Left ventricle myocardium inferior (tissue), 1 donor: Measurements from ENCODE around the gene TMEM232. TPM values are rescaled to one million over a fixed set of nuclear protein-coding genes. Genes with fewer than 3 reads are reported as not detected.

Experiments used
- DNase-seq: peaks from one replicate; pipeline ENCODE4 v3.0.0-alpha.2; 2020
- H3K27ac ChIP-seq: fragments of 200-600 bp; replicated peaks from 2 replicates; pipeline ENCODE4 v1.8.0; 2021
- H3K27me3 ChIP-seq: fragments of 200-600 bp; 2 replicates; pipeline ENCODE4 v1.8.0; 2021; ENCODE audit warnings: low read depth
- H3K36me3 ChIP-seq: fragments of 200-600 bp; 2 replicates; pipeline ENCODE4 v1.8.0; 2021
- H3K4me1 ChIP-seq: fragments of 200-600 bp; 2 replicates; pipeline ENCODE4 v1.8.0; 2021
- H3K4me3 ChIP-seq: fragments of 200-600 bp; 2 replicates; pipeline ENCODE4 v1.8.0; 2021; ENCODE audit warnings: mild to moderate bottlenecking, moderate library complexity
- H3K9me3 ChIP-seq: fragments of 200-600 bp; replicated peaks from 2 replicates; pipeline ENCODE4 v1.8.0; 2021
- intact Hi-C: fragments of 100-400 bp; cut with micrococcal nuclease; formaldehyde crosslinking; loops from one replicate; pipeline ENCODE4 v1.11.0; 2022
- microRNA-seq: library from miRNA; unstranded; fragments of <30 nt; microRNA quantifications from one replicate; pipeline ENCODE4 v1.2.0, GENCODE V29; 2020
- total RNA-seq: library from RNA; stranded (reverse); fragmentation: NEBNext Ultra II Directional; extraction: Animal tissue kit (Norgen Biotek cat#: 25700); gene quantifications from one replicate; pipeline ENCODE4 v1.2.1, GENCODE V29; 2021
- TF ChIP-seq, protein P1 (sequence below): fragments of 200-600 bp; IDR thresholded peaks from 2 replicates; pipeline ENCODE4 v1.8.0; 2021; ENCODE audit warnings: antibody characterized with exemption, mild to moderate bottlenecking, borderline replicate concordance
- donor health status: DM: no; HTN: yes; CAD: no; lungs with severe emphysema.

TMEM232 gene
- total RNA-seq, 1 donor from 2014 or later: 3.6 TPM

DNA sequence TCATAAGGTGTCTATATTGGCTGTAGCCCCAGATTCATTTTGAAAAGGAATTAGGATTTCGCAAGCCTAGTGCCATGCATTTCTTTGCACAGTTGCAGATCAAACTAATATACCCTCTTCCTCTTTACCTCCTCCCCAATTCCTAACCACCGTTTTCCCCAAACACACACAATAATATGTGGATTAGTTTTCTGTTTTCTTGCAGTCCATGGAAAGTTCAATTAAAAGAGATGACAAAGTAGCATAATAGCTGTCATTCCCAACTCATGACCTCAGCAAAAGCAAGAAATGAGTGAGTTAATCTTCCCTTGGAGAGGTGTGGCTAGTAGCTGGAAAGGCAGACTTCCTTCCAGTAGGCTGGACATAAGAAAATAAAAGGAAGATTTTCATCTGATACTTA, 349.1 kb downstream of the TMEM232 start:
- H3K4me1 ChIP-seq: no peaks in the 10 kb centered on the region
- no peaks in the 10 kb centered on the region for H3K27me3 ChIP-seq
- DNase-seq: no peak
- H3K27ac ChIP-seq: no peak overlapping the region
- H3K36me3 ChIP-seq: no peaks in the 10 kb centered on the region
- no peaks in the 10 kb centered on the region for H3K9me3 ChIP-seq
- H3K4me3 ChIP-seq: no peak overlapping the region
- intact Hi-C loops: no loop called here
- TF ChIP-seq, protein P1, sequence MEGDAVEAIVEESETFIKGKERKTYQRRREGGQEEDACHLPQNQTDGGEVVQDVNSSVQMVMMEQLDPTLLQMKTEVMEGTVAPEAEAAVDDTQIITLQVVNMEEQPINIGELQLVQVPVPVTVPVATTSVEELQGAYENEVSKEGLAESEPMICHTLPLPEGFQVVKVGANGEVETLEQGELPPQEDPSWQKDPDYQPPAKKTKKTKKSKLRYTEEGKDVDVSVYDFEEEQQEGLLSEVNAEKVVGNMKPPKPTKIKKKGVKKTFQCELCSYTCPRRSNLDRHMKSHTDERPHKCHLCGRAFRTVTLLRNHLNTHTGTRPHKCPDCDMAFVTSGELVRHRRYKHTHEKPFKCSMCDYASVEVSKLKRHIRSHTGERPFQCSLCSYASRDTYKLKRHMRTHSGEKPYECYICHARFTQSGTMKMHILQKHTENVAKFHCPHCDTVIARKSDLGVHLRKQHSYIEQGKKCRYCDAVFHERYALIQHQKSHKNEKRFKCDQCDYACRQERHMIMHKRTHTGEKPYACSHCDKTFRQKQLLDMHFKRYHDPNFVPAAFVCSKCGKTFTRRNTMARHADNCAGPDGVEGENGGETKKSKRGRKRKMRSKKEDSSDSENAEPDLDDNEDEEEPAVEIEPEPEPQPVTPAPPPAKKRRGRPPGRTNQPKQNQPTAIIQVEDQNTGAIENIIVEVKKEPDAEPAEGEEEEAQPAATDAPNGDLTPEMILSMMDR: no peak

DNA sequence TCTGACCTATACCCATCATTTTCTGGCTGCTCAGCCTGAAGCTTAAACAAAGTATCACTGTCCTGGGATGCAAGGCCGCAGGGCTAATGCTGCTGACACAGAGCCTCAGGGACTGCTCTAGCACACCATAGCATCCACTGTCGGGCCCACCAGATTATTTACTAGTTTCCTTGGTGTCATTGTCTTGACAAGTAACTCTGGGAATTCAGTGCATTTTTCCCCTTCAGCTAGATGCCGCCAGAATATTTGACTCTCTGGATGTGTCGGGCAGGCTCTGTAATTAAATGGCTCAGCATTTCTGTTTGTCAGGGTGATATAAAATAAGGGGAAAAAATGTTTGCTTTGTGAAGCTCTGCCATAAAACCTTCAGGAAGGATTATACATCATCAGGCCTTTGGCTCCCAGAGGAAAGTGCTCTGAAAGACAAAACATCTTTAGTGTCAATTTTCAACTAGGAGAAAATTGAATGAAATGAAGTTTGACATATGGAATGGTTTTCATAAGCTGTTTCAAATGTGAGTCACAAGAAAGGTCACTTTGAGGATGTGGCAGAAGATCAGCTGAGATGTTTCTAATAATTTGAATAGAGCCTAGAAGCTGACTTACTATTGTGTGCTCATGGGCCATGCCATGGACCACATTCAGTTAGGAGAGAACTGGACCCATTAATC, 350.1 kb downstream of the TMEM232 start:
- H3K4me1 ChIP-seq: no peaks in the 10 kb centered on the region
- no peak for DNase-seq
- H3K9me3 ChIP-seq: no peaks in the 10 kb centered on the region
- no peak overlapping the region for H3K27ac ChIP-seq
- intact Hi-C loops: no loop called here
- no peaks in the 10 kb centered on the region for H3K27me3 ChIP-seq
- H3K4me3 ChIP-seq: no peak overlapping the region
- no peaks in the 10 kb centered on the region for H3K36me3 ChIP-seq
- TF ChIP-seq, protein P1: no peak

DNA sequence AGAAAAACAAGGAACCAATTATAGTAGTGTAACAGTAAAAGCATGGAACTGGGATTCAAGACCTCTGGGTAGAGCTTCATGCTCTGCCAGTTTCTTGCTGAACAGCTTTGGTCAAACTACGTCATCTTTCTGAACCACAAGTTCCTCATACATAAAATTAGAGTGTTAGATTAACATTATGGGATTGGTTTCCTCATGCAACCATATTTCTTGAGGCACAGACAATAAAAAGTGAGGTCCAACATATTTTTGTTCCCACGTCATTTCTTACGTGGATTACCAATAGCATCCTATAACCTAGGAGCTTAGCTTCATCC, 354.8 kb downstream of the TMEM232 start:
- TF ChIP-seq, protein P1: no peak
- Histone ChIP-seq H3K27ac (no peak overlapping the region), H3K4me3 (no peak overlapping the region), H3K36me3 (no peaks in the 10 kb centered on the region), H3K27me3 (no peaks in the 10 kb centered on the region), H3K9me3 (peaks cover 9% of the 10 kb centered on the region), H3K4me1 (no peaks in the 10 kb centered on the region)
- DNase-seq: no peak
- intact Hi-C loops: no loop called here

DNA sequence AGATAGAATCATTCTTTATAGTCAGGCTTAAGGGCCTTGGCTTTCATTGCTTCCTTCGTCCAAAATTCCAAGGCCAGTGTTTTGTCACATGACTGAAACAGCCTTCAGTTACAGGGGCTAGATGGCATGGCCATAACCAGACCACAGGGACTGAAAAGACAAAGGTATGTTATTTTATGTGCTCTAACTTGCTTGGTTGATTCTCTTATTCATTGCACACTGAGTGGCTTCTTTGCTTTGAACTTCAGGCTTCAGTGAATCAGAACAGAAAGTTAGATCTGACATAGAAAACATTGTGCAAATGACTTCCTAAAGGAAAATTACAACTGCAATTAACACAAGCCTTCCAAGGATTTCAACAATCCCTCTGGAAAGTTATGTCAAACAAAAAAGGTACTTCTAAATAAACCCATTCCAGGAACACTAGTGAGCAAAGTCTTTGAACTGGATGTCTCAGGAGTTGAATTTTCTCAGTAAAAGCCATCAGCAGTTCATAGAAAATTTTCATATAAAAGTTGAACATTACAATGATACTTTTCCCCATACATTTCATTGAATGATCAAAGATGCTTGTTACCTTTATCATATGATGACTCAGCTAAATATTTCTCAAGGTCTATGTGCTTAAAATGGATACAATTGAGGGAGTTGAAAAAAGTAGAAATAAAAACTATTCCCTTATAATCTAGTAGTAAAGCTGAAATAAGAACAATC, 355.3 kb downstream of the TMEM232 start:
- intact Hi-C loops: no loop called here
- Histone ChIP-seq H3K9me3 (peaks cover 9% of the 10 kb centered on the region), H3K27ac (no peak overlapping the region), H3K36me3 (no peaks in the 10 kb centered on the region), H3K27me3 (no peaks in the 10 kb centered on the region), H3K4me1 (no peaks in the 10 kb centered on the region), H3K4me3 (no peak overlapping the region)
- DNase-seq: no peak
- TF ChIP-seq, protein P1: no peak

Small RNA genes within 50 kb of the gene (microRNA-seq; reads per million reads assigned to microRNA genes)
- gene MIR548F3: not detected

Other genes with a start within 250 kb of the TMEM232 start
- 67.9 TPM for gene SLC25A46, start 12.3 kb upstream of the TMEM232 start, total RNA-seq